HG02981 (cell line): ENCODE data around the gene RPL36.

Experiments used
- ATAC-seq: cut with Tn5 transposase; IDR thresholded peaks from one replicate; pipeline ENCODE4 v1.9.1; 2021; ENCODE audit warnings: mild to moderate bottlenecking, moderate library complexity; ENCODE audit not compliant: unreplicated experiment

RPL36 gene

DNA sequence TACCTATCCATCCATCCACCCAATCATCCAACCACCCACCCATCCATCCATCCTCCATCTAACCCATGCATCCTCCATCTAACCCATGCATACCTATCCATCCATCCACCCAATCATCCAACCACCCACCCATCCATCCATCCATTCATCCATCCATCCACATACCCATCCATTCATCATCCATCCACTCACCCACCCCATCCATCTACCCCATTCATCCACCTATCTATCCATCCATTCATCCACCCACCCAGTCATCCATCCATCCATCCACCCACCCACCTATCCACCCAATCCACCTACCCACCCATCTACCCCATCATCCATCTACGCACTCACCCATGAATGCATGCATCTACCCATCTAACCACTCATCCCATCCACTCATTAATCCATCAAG is 16.3 kb upstream of the RPL36 start:
- no peak for ATAC-seq

DNA sequence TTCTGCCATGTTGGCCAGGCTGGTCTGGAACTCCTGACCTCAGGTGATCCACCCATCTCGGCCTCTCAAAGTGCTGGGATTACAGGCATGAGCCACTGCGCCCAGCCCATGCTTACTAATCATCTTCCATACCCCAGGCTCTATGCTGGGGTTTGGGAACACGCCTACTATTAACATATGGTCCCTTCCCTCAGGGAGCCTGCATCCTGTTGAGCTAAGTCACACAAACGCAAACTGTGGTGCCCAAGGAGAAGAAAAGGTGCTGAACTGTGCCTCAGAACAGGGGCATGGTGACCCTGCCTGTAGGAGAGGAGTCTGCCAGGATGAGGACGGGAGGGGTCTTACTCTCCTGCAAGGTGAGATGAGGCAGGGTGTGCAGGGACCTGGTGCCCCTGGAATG is 15.4 kb upstream of the RPL36 start:
- ATAC-seq = no peak

DNA sequence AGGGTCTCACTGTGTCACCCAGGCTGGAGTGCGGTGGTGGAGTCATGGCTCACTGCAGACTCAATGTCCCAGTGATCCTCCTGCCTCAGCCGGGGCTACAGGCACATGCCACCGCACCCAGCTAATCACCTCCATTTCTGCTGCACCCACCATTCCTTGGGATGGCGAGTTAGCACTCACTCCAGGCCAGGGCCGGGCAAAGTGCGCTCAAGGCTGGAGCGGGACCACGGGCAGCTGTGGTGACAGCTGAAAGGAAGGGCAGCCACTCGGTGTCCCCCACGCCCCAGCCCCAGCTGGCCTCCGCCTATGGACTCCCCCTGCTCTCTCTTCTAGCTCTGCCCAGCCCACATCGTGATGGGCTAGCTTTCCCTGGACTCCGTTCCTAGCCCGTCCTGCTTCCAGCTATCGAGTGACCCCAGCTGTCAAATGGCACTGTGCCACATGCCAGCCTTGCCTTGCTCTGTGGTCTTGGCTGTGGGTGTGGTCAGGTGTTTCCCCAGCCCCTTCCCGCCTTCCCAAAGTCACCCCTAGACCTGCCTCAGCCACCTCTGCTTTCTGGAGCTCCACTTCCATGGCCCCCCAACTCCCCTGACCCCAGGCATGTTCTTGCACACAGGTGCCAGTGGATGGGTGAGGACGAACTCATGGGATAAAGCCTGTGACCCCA is 13.9 kb upstream of the RPL36 start:
- no peak for ATAC-seq

DNA sequence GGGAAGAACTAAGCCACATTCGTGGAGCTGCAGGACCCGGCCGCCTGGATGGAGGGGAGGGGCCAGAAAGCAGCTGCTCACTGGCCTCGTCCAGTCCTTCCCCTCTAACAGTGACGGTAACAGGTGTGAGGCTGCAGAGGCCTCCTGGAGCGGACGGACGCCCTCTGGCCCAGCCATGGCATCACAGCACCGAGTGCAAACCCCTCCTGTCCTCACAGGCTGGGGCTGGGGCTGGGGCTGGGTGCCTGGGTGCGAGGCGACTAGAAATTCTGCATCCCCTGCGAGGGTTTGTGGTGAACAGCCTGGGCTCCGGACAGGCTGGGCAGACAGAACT is 13.4 kb upstream of the RPL36 start:
- no peak for ATAC-seq

DNA sequence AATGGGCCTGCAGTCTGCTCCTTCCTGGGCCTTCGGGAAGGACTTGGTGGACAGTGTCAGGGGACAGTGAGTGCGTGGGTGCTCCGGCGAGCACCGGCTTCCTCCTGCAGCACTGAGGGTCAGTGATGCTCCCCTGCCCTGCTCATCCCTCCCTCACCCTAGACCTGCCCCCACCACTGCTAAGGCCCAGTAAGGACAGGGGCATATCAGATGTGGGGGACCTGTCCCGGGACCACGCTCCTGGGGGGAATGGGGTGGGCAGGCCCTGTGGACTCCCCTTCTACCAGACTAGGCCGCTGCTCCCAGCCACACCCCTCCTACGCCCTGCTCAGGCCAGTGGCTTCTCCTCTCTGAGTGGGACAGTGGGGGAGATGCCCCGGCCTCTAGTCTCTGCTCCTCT is 13.0 kb upstream of the RPL36 start:
- no peak for ATAC-seq

DNA sequence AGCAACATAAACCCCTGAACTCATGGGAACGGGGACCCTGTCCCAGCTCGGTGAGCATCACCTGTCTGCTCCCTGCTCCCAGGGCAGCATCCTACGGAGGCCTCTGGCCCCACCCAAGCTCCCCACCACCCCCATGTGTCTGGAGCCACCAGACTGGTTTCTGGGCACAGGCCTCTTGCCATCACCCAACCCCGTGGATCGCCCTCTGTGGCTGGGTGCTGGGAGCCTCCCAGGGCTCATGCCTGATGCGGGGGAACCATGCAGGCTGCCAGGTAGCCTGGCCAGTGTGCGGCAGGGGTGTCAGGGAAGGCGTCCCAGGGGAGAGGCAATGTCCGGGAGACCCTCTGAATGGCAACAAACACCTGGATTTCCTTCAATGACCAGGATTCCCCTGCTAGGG is 12.5 kb upstream of the RPL36 start:
- ATAC-seq = no peak

DNA sequence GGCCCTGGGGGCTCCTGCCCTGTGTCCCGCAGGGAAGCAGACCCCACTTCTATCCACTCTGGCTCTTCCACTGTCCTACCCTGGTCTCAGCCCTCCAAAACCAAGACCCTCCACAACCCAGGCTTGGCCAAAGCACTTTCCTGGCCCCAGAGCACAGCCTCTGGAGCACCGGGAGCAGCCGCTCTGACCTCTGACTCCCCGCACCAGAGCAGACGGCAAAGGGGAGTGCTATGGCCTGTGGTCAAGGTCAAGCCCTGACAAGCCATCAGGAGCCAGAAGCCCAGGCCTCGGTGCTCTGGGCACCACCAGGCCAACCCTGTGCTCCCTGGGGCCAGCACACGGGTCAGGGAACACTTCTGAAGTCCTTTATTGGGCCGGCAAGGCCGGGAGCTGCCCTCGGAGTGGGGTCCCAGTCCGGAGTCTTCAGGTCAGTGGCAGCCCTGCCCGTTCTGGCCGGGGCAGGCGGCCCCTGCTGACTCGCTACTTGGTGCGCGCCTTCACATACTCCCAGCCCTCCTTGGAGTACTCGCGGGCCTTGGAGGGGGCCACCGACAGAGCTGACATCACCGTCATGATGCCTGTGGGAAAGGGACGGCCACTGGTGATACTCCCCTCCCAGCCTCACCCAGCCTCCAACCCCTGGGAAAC is 11.9 kb upstream of the RPL36 start:
- ATAC-seq = no peak

DNA sequence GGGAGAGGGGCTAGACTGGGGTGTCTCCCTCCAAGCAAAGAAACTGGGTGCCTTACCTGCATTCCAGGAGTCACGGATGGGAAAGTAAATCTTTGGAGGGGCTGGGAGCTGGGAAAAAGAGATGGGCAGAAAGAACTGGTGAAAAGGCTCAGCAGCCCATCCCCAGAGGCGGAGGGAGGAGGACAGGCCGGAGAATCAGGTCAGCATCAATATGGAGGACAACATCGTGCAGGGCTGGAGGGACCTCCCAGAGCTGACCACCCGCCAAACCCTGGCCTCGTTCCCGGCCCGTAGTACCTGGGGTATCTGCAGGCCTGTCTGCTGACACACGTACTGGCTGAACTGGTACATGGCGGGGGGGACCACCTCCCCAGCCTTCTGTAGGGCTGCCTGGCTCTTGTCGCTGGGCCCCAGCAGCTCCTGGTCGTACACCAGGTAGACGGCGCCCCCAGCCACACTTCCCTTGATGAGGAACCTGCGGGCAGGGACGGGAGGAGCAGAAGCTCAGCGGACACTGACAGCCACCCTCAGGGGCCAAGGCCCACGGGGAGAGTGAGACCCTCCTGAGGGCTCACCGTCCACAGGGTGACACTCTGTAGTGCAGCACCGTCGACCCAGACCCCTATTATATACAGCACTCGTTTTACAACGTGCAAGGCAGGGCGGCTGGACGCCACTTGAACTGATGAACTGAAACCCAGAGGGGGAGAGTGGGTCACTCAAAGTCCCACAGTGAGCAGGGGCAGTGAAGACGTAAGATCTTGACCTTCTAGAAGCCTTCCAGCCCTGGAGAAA is 10.6 kb upstream of the RPL36 start:
- no peak for ATAC-seq

DNA sequence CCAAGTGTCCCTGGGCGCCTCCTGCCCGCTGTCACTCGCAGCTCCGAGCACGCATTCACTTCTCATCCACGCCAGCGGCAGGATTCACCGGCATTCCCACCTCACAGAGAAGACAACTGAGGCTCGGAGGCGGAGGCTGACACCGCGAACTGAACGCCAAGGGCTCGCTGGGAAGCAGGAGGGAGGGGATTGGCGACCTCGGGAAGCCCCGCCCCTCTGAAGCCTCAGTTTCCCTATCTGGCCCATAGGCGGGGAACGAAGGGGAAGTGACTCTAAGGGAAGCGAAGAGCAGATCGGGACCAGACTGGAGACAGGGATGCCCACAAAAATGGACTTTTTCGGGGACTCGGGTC is 10.0 kb upstream of the RPL36 start:
- no peak for ATAC-seq

DNA sequence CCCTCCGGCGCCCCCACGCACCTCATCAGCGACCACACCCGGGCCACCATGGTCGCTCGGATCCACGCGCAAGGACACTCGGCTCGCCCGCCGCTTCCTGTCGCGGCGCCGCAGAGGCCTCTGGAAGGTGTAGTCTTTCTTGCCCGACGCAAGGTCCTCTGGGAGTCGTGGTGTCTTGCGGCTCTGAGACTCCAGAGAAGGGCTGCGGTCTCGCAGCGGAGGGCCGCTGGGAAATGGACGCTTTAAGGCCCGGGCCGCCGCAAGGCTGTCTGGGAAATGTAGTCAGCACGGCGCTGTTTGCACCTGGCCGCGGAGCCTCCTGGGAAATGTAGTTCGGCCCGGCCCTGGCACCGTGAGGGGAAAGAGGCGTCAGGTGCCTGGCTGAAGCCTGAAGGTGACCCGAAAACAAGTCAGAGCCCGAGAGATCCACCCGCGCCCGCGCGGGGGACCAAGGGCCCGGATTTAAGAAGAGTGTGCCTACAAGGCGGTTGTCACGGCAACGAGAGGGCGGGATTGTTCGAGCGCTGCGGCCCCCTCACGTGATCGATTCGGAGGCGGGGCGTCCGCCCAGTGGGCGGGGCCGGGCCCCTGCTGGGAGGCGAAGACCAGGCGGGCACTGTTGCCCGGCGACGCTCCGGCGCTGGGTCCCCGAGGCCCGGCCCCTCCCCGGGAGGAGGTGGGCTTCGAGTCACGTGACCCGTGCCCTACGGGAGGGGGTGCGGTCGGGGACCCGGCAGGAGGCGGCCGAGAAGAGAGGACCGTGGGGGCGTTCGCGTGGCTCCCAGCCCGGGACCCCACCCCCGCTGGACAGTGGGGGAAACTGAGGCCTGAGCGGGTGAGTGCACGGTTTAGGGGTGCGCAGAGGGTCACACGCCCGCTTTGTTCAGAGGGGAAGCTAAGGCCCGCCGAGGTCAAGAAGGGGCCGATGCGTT is 9.4 kb upstream of the RPL36 start, which contains the start of the genes HSD11B1L and MICOS13:
TSS of gene HSD11B1L (plus strand) at position 591 of the 932 bp plus-strand sequence. CDS start 3,806 bp downstream, outside the sequence.
TSS of gene MICOS13 (minus strand) at position 80 of the 932 bp plus-strand sequence. CDS start at position 50, 30 bp downstream.
- peak; percentile 85 for ATAC-seq

DNA sequence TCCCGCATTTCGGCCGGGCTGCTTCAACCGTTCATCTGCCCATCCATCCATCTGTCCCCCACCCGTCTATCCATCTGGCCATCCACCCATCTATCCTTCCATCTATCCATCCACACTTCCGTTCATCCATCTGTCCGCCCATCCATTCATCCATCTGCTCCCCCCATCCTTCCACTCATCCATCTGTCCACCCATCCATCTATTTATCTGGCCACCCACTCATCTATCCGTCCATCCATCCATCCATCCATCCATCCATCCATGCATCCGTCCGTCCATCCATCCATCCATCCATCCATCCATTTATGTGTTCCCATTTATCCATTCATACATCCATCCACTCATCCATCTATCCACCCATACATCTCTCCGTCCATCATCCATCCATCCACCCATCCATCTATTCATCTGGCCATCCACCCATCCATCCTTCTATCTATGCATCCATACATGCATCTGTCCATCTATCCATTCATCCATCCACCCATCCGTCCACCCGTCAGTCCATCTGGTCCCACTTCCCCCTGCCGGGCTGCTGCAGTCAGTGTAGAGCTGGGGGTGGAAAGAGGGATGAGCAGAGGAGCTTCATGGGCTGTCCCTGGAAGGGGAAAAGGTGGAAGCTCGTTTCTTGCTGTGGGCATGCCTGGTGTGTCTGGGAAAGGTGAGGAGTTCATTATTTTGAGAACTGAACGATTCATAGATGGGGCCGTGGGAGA is 8.5 kb upstream of the RPL36 start:
- no peak for ATAC-seq

DNA sequence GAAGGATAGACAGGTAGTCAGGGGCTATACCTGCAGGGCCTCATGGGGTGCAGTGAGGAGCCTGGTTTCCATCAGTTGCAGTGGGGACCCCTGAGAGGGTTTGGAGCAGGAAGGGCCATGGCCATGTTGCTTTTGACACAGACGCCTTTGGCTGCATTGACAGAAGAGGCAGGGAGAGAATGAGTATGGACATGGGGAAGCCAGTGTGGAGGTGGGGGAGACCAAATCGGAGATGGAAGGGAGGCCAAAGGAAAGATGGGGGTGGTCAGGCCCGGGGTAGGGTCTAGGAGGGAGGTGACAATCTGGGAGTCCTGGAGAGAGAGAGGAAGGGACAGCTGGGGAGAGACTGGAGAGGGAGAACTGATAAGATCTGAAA is 8.0 kb upstream of the RPL36 start:
- ATAC-seq = no peak

DNA sequence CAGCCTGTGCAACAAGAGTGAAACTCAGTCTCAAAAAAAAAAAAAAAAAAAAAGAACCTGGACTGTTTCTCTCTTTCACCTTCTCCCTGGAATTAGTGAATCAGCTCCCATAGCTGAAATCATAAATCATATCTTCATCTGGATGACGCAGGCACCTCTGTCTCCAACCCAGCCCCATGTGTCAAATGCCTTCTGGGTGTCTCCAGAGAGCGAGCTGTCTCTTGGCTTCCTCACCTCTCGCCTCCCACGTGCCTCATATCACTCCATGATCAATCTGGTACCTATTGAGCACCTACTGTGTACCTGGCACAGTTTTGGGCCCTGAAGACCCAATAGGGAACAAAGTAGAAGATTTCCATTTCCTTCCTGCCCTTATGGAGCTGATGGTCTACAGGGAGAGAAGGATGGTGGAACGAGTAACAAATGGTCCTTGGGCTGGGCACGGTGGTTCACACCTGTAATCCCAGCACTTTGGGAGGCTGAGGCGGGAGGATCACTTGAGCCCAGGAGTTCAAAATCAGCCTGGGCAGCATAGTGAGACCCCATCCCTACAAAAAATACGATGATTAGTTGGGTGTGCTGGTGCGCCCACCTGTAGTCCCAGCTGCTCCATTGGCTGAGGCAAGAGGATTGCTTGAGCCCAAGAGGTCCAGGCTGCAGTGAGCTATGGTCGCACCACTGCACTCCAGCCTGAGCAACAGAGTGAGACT is 6.8 kb upstream of the RPL36 start:
- ATAC-seq = no peak

DNA sequence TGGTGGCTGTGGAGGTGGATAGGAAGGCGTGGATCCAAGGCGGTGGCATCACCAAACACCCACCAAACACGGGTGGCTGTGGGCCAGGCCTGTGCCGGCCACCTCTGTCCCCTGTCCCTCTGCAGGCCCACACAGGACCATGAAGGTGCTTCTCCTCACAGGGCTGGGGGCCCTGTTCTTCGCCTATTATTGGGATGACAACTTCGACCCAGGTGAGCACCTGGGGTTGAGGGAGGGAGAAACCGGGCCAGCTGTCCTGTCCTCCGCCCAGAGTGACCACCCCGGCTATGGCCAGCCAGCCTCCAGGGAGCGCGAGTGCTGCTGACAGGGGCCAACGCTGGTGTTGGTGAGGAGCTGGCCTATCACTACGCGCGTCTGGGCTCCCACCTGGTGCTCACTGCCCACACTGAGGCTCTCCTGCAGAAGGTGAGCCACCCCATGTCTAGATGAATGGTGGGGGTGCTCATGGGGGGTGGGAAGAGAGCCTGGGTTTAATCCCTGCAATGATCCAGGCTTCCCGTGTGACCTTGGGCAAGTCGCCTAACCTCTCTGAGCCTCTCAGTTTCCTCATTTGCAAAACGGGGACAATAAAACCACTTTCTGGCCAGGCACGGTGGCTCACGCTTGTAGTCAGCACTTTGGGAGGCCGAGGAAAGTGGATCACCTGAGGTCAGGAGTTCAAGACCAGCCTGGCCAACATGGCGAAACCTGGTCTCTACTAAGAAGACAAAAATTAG is 5.2 kb upstream of the RPL36 start:
- no peak for ATAC-seq

DNA sequence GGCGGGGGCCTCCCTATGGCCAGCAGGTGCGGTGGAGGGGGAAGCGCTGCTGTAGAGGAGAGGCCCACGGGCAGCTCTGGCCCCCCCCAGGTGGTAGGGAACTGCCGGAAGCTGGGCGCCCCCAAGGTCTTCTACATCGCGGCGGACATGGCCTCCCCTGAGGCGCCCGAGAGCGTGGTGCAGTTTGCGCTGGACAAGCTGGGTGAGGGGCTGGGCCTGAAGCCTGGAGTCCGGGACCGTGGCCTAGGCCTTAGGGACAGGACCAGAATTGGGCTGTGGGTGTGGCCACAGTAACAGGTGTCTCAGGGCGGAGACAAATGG is 3.8 kb upstream of the RPL36 start:
- no peak for ATAC-seq

DNA sequence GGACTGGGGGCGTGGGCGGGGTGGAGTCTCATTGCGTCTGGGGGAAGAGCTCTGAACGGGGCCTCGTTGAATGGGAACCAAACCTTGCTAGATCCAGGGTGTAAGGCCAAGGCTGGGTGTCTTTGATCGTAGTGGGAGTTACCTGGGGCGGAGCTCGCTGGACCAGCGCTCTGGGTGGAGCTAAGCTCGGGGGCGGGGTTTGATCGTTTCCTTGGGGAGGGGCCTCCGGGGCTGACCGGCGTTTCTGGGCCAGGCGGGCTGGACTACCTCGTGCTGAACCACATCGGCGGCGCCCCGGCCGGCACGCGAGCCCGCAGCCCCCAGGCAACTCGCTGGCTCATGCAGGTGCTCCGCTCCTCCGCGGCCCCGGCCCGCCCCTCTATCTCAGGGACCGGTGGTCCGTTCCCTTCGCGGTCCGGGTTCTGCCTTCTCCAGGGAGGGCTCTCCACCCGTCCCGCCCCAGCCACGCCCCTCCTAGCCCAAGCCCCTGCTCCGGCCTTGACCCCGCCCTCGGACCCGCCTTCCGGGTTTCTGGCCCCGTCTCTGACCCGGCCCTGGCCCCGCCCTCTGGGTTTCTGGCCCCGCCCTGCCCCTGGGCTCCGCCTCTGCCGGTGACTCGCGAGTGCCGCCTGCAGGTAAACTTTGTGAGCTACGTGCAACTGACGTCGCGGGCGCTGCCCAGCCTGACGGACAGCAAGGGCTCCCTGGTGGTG is 3.3 kb upstream of the RPL36 start:
- ATAC-seq = peak; percentile 49

DNA sequence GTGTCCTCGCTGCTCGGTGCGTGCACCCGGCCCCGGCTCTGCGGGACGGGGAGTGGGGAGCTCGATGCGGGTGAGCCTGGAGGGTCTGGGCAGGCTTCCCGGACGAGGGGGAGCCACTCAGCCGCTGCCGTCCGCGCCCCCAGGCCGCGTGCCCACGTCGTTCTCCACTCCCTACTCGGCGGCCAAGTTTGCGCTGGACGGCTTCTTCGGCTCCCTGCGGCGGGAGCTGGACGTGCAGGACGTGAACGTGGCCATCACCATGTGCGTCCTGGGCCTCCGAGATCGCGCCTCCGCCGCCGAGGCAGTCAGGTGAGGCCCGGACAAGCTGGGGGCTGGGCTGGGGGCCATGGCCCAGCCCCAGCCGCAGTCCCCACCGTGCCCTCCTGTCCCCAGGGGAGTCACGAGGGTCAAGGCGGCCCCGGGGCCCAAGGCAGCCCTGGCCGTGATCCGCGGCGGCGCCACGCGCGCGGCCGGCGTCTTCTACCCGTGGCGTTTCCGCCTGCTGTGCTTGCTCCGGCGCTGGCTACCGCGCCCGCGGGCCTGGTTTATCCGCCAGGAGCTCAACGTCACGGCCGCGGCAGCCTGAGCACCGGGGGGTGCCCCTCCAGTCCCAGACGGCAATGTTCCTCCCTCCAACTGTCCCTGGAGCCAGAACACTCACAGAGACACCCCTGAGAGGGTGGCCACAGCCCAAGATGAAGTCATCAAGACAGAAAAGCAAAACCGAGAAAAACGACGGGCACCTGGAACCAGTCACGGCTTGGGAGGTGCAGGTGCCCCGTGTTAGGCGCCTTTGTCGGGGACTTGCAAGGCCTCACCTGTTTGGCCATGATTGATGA is 2.5 kb upstream of the RPL36 start:
- no peak for ATAC-seq
